PC-3 (cell line): Measurements from ENCODE around the gene CAPN12.

ENCODE experiments used
- CTCF ChIP-seq: fragments of 300-600 bp; sonication (generic); conservative IDR thresholded peaks from 2 replicates; pipeline ENCODE4 v1.5.1; 2017; ENCODE audit warnings: antibody characterized with exemption, low read depth, mild to moderate bottlenecking, low read length
- EZH2 ChIP-seq: fragments of 300-600 bp; sonication (generic); IDR thresholded peaks from one replicate; pipeline ENCODE4 v1.6.1; 2017; ENCODE audit warnings: antibody characterized with exemption, mild to moderate bottlenecking, low read length; ENCODE audit not compliant: unreplicated experiment
- EZH2phosphoT487 ChIP-seq: fragments of 300-600 bp; sonication (generic); IDR thresholded peaks from 2 replicates; pipeline ENCODE4 v1.6.1; 2018; ENCODE audit warnings: mild to moderate bottlenecking, antibody characterized with exemption, low read length, borderline replicate concordance

GRCh38 chr19:38729653-38730469 is 14.4 kb downstream of the CAPN12 start:
- TF ChIP-seq CTCF (peak; percentile 74), EZH2 (no peak), EZH2phosphoT487 (no peak)
